Glutamatergic neuron (in vitro differentiated cells): ENCODE measurements around the gene NRXN3. TPM values are rescaled to one million over a fixed set of nuclear protein-coding genes. Genes with fewer than 3 reads are reported as not detected.

Source experiments
- DNase-seq: peaks from one replicate; pipeline ENCODE4 v3.0.0; 2022
- H3K27ac Mint-ChIP-seq: one replicate; pipeline ENCODE4 v1.8.0; 2020; ENCODE audit warnings: mild to moderate bottlenecking, mixed read lengths, inconsistent platforms; ENCODE audit not compliant: unreplicated experiment
- H3K27me3 Mint-ChIP-seq: one replicate; pipeline ENCODE4 v1.8.0; 2020; ENCODE audit warnings: mild to moderate bottlenecking, moderate library complexity, mixed read lengths, inconsistent platforms; ENCODE audit not compliant: unreplicated experiment
- H3K36me3 Mint-ChIP-seq: one replicate; pipeline ENCODE4 v1.8.0; 2020; ENCODE audit warnings: mild to moderate bottlenecking, mixed read lengths, inconsistent platforms; ENCODE audit not compliant: unreplicated experiment
- H3K4me1 Mint-ChIP-seq: one replicate; pipeline ENCODE4 v1.8.0; 2020; ENCODE audit warnings: mild to moderate bottlenecking, low read depth, mixed read lengths, inconsistent platforms; ENCODE audit not compliant: unreplicated experiment
- H3K4me3 Mint-ChIP-seq: one replicate; pipeline ENCODE4 v1.8.0; 2020; ENCODE audit warnings: mild to moderate bottlenecking, mixed read lengths, inconsistent platforms; ENCODE audit not compliant: unreplicated experiment
- H3K9me3 Mint-ChIP-seq: one replicate; pipeline ENCODE4 v1.8.0; 2020; ENCODE audit warnings: mild to moderate bottlenecking, moderate library complexity, mixed read lengths, inconsistent platforms; ENCODE audit not compliant: unreplicated experiment
- CTCF ChIP-seq: fragments of 200-600 bp; sonication (generic); IDR thresholded peaks from one replicate; pipeline ENCODE4 v1.5.0; 2021; ENCODE audit not compliant: partially characterized antibody, unreplicated experiment
- total RNA-seq: library from RNA; stranded (reverse); fragmentation: NEBNext Ultra II Directional; extraction: Animal tissue kit (Norgen Biotek cat#: 25700); gene quantifications from one replicate; pipeline ENCODE4 v1.2.1, GENCODE V29; 2021; ENCODE audit not compliant: unreplicated experiment

NRXN3 gene
- total RNA-seq, 1 donor from 2014 or later = 1.2 TPM

GRCh38 chr14:78700236-78700635 is 530.1 kb downstream of the NRXN3 start:
- Mint-ChIP-seq H3K27me3 (no peaks in the 10 kb centered on the region), H3K27ac (no peak overlapping the region), H3K4me3 (no peak overlapping the region), H3K9me3 (no peaks in the 10 kb centered on the region), H3K36me3 (no peaks in the 10 kb centered on the region), H3K4me1 (no peaks in the 10 kb centered on the region)
- no peak for TF ChIP-seq CTCF
- DNase-seq = no peak

GRCh38 chr14:78701246-78701645 is 531.1 kb downstream of the NRXN3 start:
- Mint-ChIP-seq H3K27ac (no peak overlapping the region), H3K9me3 (no peaks in the 10 kb centered on the region), H3K4me1 (no peaks in the 10 kb centered on the region), H3K36me3 (no peaks in the 10 kb centered on the region), H3K27me3 (no peaks in the 10 kb centered on the region), H3K4me3 (no peak overlapping the region)
- TF ChIP-seq CTCF = no peak
- DNase-seq = no peak

GRCh38 chr14:78704965-78705364 is 534.8 kb downstream of the NRXN3 start:
- Mint-ChIP-seq H3K4me3 (no peak overlapping the region), H3K27ac (no peak overlapping the region), H3K4me1 (peaks cover 4% of the 10 kb centered on the region), H3K36me3 (no peaks in the 10 kb centered on the region), H3K9me3 (no peaks in the 10 kb centered on the region), H3K27me3 (no peaks in the 10 kb centered on the region)
- TF ChIP-seq CTCF = no peak
- no peak for DNase-seq

- TF ChIP-seq CTCF = no peak
- no peak for DNase-seq
- peaks cover 12% of the 10 kb centered on the region for H3K4me1 Mint-ChIP-seq
- H3K9me3 Mint-ChIP-seq = no peaks in the 10 kb centered on the region
- no peak overlapping the region for H3K27ac Mint-ChIP-seq
- no peaks in the 10 kb centered on the region for H3K36me3 Mint-ChIP-seq
- H3K27me3 Mint-ChIP-seq = no peaks in the 10 kb centered on the region
- H3K4me3 Mint-ChIP-seq = no peak overlapping the region
Observed at GRCh38 chr14:78705989-78706388, 535.8 kb downstream of the NRXN3 start.

- no peaks in the 10 kb centered on the region for H3K9me3 Mint-ChIP-seq
- H3K27me3 Mint-ChIP-seq = no peaks in the 10 kb centered on the region
- peak overlapping the region; percentile 71 for H3K27ac Mint-ChIP-seq
- no peak for DNase-seq
- H3K4me1 Mint-ChIP-seq = peaks cover 12% of the 10 kb centered on the region
- H3K4me3 Mint-ChIP-seq = no peak overlapping the region
- no peaks in the 10 kb centered on the region for H3K36me3 Mint-ChIP-seq
- TF ChIP-seq CTCF = no peak
Observed at GRCh38 chr14:78709795-78710557, 539.8 kb downstream of the NRXN3 start.
